ENCODE measurements around the gene DNAL1. TPM values are rescaled to one million over a fixed set of nuclear protein-coding genes. Genes with fewer than 3 reads are reported as not detected.

DNAL1 gene
- total and polyA plus RNA-seq, 9 of the 15 experiments (the other 6 are each of a cell fraction or from before 2014, with no cell fraction given) = 1.6 to 11.7 (median 4.8) TPM

GRCh38 chr14:73738518-73739173 is 93.9 kb downstream of the DNAL1 start:
- ChIA-PET CTCF (ENCODE audit: low intra/inter-chr PET ratio) (interaction anchor here (0.5 kb wide), 1 partner anchor 130 kb away, joined by 5 read pairs; no protein-coding TSS in a partner anchor), POLR2A (interaction anchor here (0.7 to 1.1 kb wide), 2 partner anchors 10 to 23 kb away, joined by 3 to 4 read pairs; no protein-coding TSS in a partner anchor)
- no peak for DNase-seq (ENCODE audit: extremely low read depth in 1 of 4, low spot score in 3 of 4)
- TF ChIP-seq POLR2G (IDR thresholded peaks at IDR 0.05; ENCODE audit: low read depth, low read length) (0 out of 2 replicates have a peak, but pooled peaks have one; percentile 34), BMI1 (IDR thresholded peaks at IDR 0.05; ENCODE audit: low read length) (no peak)
- peaks cover 32 to 52% of the 10 kb centered on the region in 2 experiments for H3K4me1 ChIP-seq (replicated peaks in 1 of 2; ENCODE audit: control insufficient read depth in 2 of 2, insufficient read depth in 2 of 2, low read length in 2 of 2)
- H3K4me2 ChIP-seq (ENCODE audit: insufficient read depth, low read length) = no peak overlapping the region
- H3K79me2 ChIP-seq (ENCODE audit: control insufficient read depth, insufficient read depth, low read length) = peaks cover 66% of the 10 kb centered on the region
- in situ Hi-C loops (cut with MboI) = no loop called here
- H3K27me3 ChIP-seq (ENCODE audit: control insufficient read depth in 2 of 2, insufficient read depth in 2 of 2, low read length in 2 of 2) = no peaks in the 10 kb centered on the region
- H2AFZ ChIP-seq (ENCODE audit: low read depth, low read length) = no peak overlapping the region
- no peak overlapping the region for H3K4me3 ChIP-seq
- no peaks in the 10 kb centered on the region for H3K9me3 ChIP-seq (replicated peaks; ENCODE audit: control insufficient read depth, insufficient read depth, low read depth, low read length)
- H3K36me3 ChIP-seq (ENCODE audit: control insufficient read depth, insufficient read depth, low read length) = peaks cover 59% of the 10 kb centered on the region; the same call in 2 of the 3 replicates
- BruUV-seq (replicated peaks) = no TSS peak
- no peaks in the 10 kb centered on the region for H3K9me1 ChIP-seq (ENCODE audit: control insufficient read depth, insufficient read depth, low read length)
- intact Hi-C loops (cut with micrococcal nuclease) = no loop called here
- H4K20me1 ChIP-seq (replicated peaks; ENCODE audit: control insufficient read depth, insufficient read depth, low read length) = no peaks in the 10 kb centered on the region; the same call in 1 of the 2 replicates
- no peak for FAIRE-seq
- 0 out of 4 replicates have a peak overlapping the region, but pooled peaks of 1 of the 2 experiments have one; percentile 9 for H3K9ac ChIP-seq (ENCODE audit: insufficient read depth in 1 of 2, low read depth in 2 of 2, low read length in 2 of 2)
- ATAC-seq = no peak
- 97% methylated on average over 15 of the region's 22 CpGs for WGBS (ENCODE audit: insufficient coverage, low coverage, missing lambda C conversion rate)
- no peak overlapping the region for H3K27ac ChIP-seq (ENCODE audit: extremely low read depth, low read depth, low read length)

GRCh38 chr14:73739174-73739898 is 94.5 kb downstream of the DNAL1 start:
- in situ Hi-C loops (cut with MboI) = no loop called here
- 87% methylated on average over 7 of the region's 21 CpGs for whole genome bisulfite sequencing (ENCODE audit: insufficient coverage, low coverage, missing lambda C conversion rate)
- no TSS peak for BruUV-seq (replicated peaks)
- DNase-seq (ENCODE audit: extremely low read depth in 1 of 4, low spot score in 3 of 4) = peak in 1 of 4 experiments; percentile 23
- Histone ChIP-seq H3K27me3 (ENCODE audit: control insufficient read depth in 2 of 2, insufficient read depth in 2 of 2, low read length in 2 of 2) (no peaks in the 10 kb centered on the region), H2AFZ (ENCODE audit: low read depth, low read length) (no peak overlapping the region), H3K9ac (ENCODE audit: insufficient read depth in 1 of 2, low read depth in 2 of 2, low read length in 2 of 2) (peak overlapping the region in 1 of 2 experiments; percentile 59; a peak in 1 of 4 replicates), H3K4me3 (no peak overlapping the region), H3K4me2 (ENCODE audit: insufficient read depth, low read length) (no peak overlapping the region), H3K27ac (ENCODE audit: extremely low read depth, low read depth, low read length) (no peak overlapping the region; the same call in 2 of the 3 replicates), H3K9me1 (ENCODE audit: control insufficient read depth, insufficient read depth, low read length) (no peaks in the 10 kb centered on the region), H4K20me1 (replicated peaks; ENCODE audit: control insufficient read depth, insufficient read depth, low read length) (no peaks in the 10 kb centered on the region; the same call in 1 of the 2 replicates), H3K36me3 (ENCODE audit: control insufficient read depth, insufficient read depth, low read length) (peaks cover 61% of the 10 kb centered on the region; the same call in 2 of the 3 replicates), H3K79me2 (ENCODE audit: control insufficient read depth, insufficient read depth, low read length) (peaks cover 73% of the 10 kb centered on the region), H3K4me1 (replicated peaks in 1 of 2; ENCODE audit: control insufficient read depth in 2 of 2, insufficient read depth in 2 of 2, low read length in 2 of 2) (peaks cover 39 to 59% of the 10 kb centered on the region in 2 experiments), H3K9me3 (replicated peaks; ENCODE audit: control insufficient read depth, insufficient read depth, low read depth, low read length) (no peaks in the 10 kb centered on the region)
- TF ChIP-seq POLR2G (IDR thresholded peaks at IDR 0.05; ENCODE audit: low read depth, low read length) = 0 out of 2 replicates have a peak, but pooled peaks have one; percentile 6
- TF ChIP-seq LCOR (CRISPR knock-in tag; IDR thresholded peaks at IDR 0.05) = no peak
- no peak for TF ChIP-seq HDAC6 (IDR thresholded peaks at IDR 0.05; ENCODE audit: low read depth, low read length)
- TF ChIP-seq RBFOX2 (IDR thresholded peaks at IDR 0.05; ENCODE audit: low read depth, low read length) = 0 out of 2 replicates have a peak, but pooled peaks have one; percentile 11
- 0 out of 2 replicates have a peak, but pooled peaks have one; percentile 15 for TF ChIP-seq NFIC (IDR thresholded peaks at IDR 0.05)
- ATAC-seq = no peak
- ChIA-PET POLR2A (interaction anchor here (0.8 to 3.0 kb wide), 3 partner anchors 7 to 23 kb away, joined by 3 to 11 read pairs (median 3); no protein-coding TSS in a partner anchor), CTCF (ENCODE audit: low intra/inter-chr PET ratio) (no interaction called here)
- FAIRE-seq = no peak
- intact Hi-C loops (cut with micrococcal nuclease) = no loop called here

All from K562 (cell line).